ENCODE measurements around the gene GASK1A.

Gene GASK1A

DNA sequence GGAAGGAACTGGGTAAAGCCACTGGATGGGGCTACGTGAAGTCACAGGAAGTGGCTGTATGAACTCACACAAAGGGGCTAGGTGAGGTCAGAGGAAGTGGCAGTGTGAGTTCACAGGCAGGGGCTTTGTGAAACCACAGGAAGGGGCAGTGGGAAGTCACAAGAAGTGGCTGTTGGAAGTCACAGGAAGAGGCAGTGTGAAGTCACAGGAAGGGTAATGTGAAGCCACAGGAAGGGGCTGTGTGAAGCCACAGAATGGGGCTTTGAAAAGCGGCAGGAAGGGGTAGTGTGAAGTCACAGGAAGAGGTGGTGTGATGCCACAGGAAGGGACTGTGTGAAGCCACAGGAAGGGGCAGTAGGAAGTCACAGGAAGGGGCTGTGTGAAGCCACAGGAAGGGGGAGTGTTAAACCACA lies 34.6 kb downstream of the GASK1A start:
- DNase-seq: no peak
- 67% methylated on average over 2 of the region's 2 CpGs for WGBS
- Histone ChIP-seq H3K9ac (ENCODE audit: low read length) (no peak overlapping the region), H3K79me1 (replicated peaks; ENCODE audit: low read length, poor library complexity, severe bottlenecking) (no peaks in the 10 kb centered on the region), H4K8ac (ENCODE audit: low read length) (no peak overlapping the region), H2BK5ac (ENCODE audit: low read depth, low read length, poor library complexity, severe bottlenecking) (no peak overlapping the region), H2AK5ac (ENCODE audit: low read length, severe bottlenecking) (no peak overlapping the region), H3K36me3 (ENCODE audit: control insufficient read depth in 1 of 2, insufficient read depth in 2 of 2, low read depth in 1 of 2, low read length in 2 of 2) (no peaks in the 10 kb centered on the region), H3K4me1 (ENCODE audit: control insufficient read depth, insufficient read depth, low read depth, low read length) (no peaks in the 10 kb centered on the region), H3K27ac (ENCODE audit: low read length, poor library complexity, severe bottlenecking) (no peak overlapping the region), H2AFZ (ENCODE audit: low read depth, low read length) (no peak overlapping the region), H3K27me3 (ENCODE audit: control insufficient read depth in 1 of 2, insufficient read depth in 1 of 2, low read length in 2 of 2) (no peaks in the 10 kb centered on the region), H4K91ac (ENCODE audit: low read length) (no peak overlapping the region), H3K14ac (ENCODE audit: low read length in 2 of 2) (no peak overlapping the region), H3K9me3 (ENCODE audit: control insufficient read depth, low read length) (no peaks in the 10 kb centered on the region), H2BK15ac (ENCODE audit: low read depth, poor library complexity, severe bottlenecking) (no peak overlapping the region), H3K4me2 (ENCODE audit: low read length, poor library complexity, severe bottlenecking) (no peak overlapping the region), H2BK120ac (ENCODE audit: low read depth, low read length) (no peak overlapping the region), H3K4me3 (ENCODE audit: insufficient read depth in 1 of 2, low read depth in 1 of 2, low read length in 2 of 2) (no peak overlapping the region), H3K18ac (ENCODE audit: low read depth in 1 of 2, low read length in 2 of 2) (no peak overlapping the region), H3K4ac (ENCODE audit: low read depth in 1 of 2, low read length in 2 of 2) (no peak overlapping the region), H3K23ac (ENCODE audit: low read length in 2 of 2) (no peak overlapping the region), H2BK12ac (ENCODE audit: low read length in 2 of 2) (no peak overlapping the region)

DNA sequence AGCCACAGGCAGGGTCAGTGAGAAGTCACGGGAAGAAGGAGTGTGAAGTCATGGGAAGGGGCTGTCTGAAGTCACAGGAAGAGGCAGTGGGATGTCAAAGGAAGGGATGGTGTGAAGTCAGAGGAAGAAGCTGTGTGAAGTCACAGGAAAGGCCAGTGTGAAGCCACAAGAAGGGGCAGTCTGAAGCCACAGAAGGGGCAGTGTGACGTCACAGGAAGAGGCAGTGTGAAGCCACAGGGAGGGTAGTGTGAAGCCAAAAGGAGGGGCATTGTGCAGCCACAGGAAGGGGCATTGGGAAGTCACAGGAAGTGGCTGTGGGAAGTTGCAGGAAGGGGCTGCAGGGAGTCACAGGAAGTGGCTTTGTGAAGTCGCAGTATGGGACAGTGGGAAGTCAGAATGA lies 35.1 kb downstream of the GASK1A start:
- no peaks in the 10 kb centered on the region for H3K27me3 ChIP-seq (ENCODE audit: control insufficient read depth in 1 of 2, insufficient read depth in 1 of 2, low read length in 2 of 2)
- H2BK15ac ChIP-seq (ENCODE audit: low read depth, poor library complexity, severe bottlenecking): no peak overlapping the region
- H3K9me3 ChIP-seq (ENCODE audit: control insufficient read depth, low read length): no peaks in the 10 kb centered on the region
- no peak overlapping the region for H2AK5ac ChIP-seq (ENCODE audit: low read length, severe bottlenecking)
- no peak overlapping the region for H2BK5ac ChIP-seq (ENCODE audit: low read depth, low read length, poor library complexity, severe bottlenecking)
- no peak overlapping the region for H2BK120ac ChIP-seq (ENCODE audit: low read depth, low read length)
- H3K4me3 ChIP-seq (ENCODE audit: insufficient read depth in 1 of 2, low read depth in 1 of 2, low read length in 2 of 2): no peak overlapping the region
- no peak for DNase-seq
- no peak overlapping the region for H3K23ac ChIP-seq (ENCODE audit: low read length in 2 of 2)
- H3K79me1 ChIP-seq (replicated peaks; ENCODE audit: low read length, poor library complexity, severe bottlenecking): no peaks in the 10 kb centered on the region
- H2AFZ ChIP-seq (ENCODE audit: low read depth, low read length): no peak overlapping the region
- H3K9ac ChIP-seq (ENCODE audit: low read length): no peak overlapping the region
- H3K4ac ChIP-seq (ENCODE audit: low read depth in 1 of 2, low read length in 2 of 2): no peak overlapping the region
- H3K36me3 ChIP-seq (ENCODE audit: control insufficient read depth in 1 of 2, insufficient read depth in 2 of 2, low read depth in 1 of 2, low read length in 2 of 2): no peaks in the 10 kb centered on the region
- no peak overlapping the region for H2BK12ac ChIP-seq (ENCODE audit: low read length in 2 of 2)
- WGBS: 73% methylated on average over 3 of the region's 3 CpGs
- no peak overlapping the region for H3K27ac ChIP-seq (ENCODE audit: low read length, poor library complexity, severe bottlenecking)
- no peak overlapping the region for H3K18ac ChIP-seq (ENCODE audit: low read depth in 1 of 2, low read length in 2 of 2)
- no peaks in the 10 kb centered on the region for H3K4me1 ChIP-seq (ENCODE audit: control insufficient read depth, insufficient read depth, low read depth, low read length)
- H4K8ac ChIP-seq (ENCODE audit: low read length): no peak overlapping the region
- no peak overlapping the region for H3K4me2 ChIP-seq (ENCODE audit: low read length, poor library complexity, severe bottlenecking)
- H4K91ac ChIP-seq (ENCODE audit: low read length): no peak overlapping the region
- no peak overlapping the region for H3K14ac ChIP-seq (ENCODE audit: low read length in 2 of 2)

DNA sequence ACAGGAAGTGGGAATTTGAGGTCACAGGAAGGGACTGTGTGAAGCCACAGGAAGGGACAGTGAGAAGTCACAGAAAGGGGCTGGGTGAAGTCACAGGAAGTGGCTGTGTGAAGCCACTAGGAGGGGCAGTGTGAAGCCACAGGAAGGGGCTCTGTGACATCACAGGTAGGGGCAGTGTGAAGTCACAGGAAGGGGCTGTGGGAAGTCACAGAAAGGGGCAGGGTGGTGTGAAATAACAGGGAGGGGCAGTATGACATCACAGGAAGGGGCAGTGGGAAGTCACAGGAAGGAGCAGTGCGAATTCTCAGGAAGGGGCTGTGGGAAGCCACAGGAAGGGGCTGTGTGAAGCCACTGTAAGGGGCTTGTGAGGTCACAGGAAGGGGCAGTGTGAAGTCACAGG lies 35.8 kb downstream of the GASK1A start:
- Histone ChIP-seq H3K9ac (ENCODE audit: low read length) (no peak overlapping the region), H3K79me1 (replicated peaks; ENCODE audit: low read length, poor library complexity, severe bottlenecking) (no peaks in the 10 kb centered on the region), H2BK15ac (ENCODE audit: low read depth, poor library complexity, severe bottlenecking) (no peak overlapping the region), H3K4me2 (ENCODE audit: low read length, poor library complexity, severe bottlenecking) (no peak overlapping the region), H3K4me1 (ENCODE audit: control insufficient read depth, insufficient read depth, low read depth, low read length) (no peaks in the 10 kb centered on the region), H3K27me3 (ENCODE audit: control insufficient read depth in 1 of 2, insufficient read depth in 1 of 2, low read length in 2 of 2) (no peaks in the 10 kb centered on the region), H2BK5ac (ENCODE audit: low read depth, low read length, poor library complexity, severe bottlenecking) (no peak overlapping the region), H4K91ac (ENCODE audit: low read length) (no peak overlapping the region), H3K9me3 (ENCODE audit: control insufficient read depth, low read length) (no peaks in the 10 kb centered on the region), H2AFZ (ENCODE audit: low read depth, low read length) (no peak overlapping the region), H3K4me3 (ENCODE audit: insufficient read depth in 1 of 2, low read depth in 1 of 2, low read length in 2 of 2) (no peak overlapping the region), H3K36me3 (ENCODE audit: control insufficient read depth in 1 of 2, insufficient read depth in 2 of 2, low read depth in 1 of 2, low read length in 2 of 2) (no peaks in the 10 kb centered on the region), H3K27ac (ENCODE audit: low read length, poor library complexity, severe bottlenecking) (no peak overlapping the region), H2BK120ac (ENCODE audit: low read depth, low read length) (no peak overlapping the region), H4K8ac (ENCODE audit: low read length) (no peak overlapping the region), H2BK12ac (ENCODE audit: low read length in 2 of 2) (no peak overlapping the region), H3K4ac (ENCODE audit: low read depth in 1 of 2, low read length in 2 of 2) (no peak overlapping the region), H2AK5ac (ENCODE audit: low read length, severe bottlenecking) (no peak overlapping the region), H3K23ac (ENCODE audit: low read length in 2 of 2) (no peak overlapping the region), H3K14ac (ENCODE audit: low read length in 2 of 2) (no peak overlapping the region), H3K18ac (ENCODE audit: low read depth in 1 of 2, low read length in 2 of 2) (no peak overlapping the region)
- 89% methylated on average over 1 of the region's 1 CpG for WGBS
- DNase-seq: no peak

DNA sequence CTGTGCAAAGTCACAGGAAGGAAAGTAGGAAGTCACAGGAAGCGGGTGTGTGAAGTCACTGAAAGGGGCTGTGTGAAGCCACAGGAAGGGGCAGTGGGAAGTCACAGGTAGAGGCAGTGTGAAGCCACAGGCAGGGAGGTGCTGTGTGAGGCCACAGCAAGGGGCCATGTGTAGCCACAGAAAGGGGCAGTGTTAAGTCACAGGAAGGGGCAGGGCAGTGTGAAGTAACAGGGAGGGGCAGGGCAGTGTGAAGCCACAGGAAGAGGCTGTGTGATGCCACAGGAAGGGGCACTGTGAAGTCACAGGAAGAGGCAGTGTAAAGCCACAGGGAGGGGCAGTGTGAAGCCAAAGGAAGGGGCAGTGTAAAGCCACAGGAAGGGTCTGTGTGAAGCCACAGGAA lies 36.5 kb downstream of the GASK1A start:
- Histone ChIP-seq H4K8ac (ENCODE audit: low read length) (no peak overlapping the region), H3K79me1 (replicated peaks; ENCODE audit: low read length, poor library complexity, severe bottlenecking) (no peaks in the 10 kb centered on the region), H4K91ac (ENCODE audit: low read length) (no peak overlapping the region), H3K36me3 (ENCODE audit: control insufficient read depth in 1 of 2, insufficient read depth in 2 of 2, low read depth in 1 of 2, low read length in 2 of 2) (no peaks in the 10 kb centered on the region), H3K27me3 (ENCODE audit: control insufficient read depth in 1 of 2, insufficient read depth in 1 of 2, low read length in 2 of 2) (no peaks in the 10 kb centered on the region), H2BK120ac (ENCODE audit: low read depth, low read length) (no peak overlapping the region), H2BK15ac (ENCODE audit: low read depth, poor library complexity, severe bottlenecking) (no peak overlapping the region), H3K9me3 (ENCODE audit: control insufficient read depth, low read length) (no peaks in the 10 kb centered on the region), H3K9ac (ENCODE audit: low read length) (no peak overlapping the region), H3K4me1 (ENCODE audit: control insufficient read depth, insufficient read depth, low read depth, low read length) (no peaks in the 10 kb centered on the region), H3K4ac (ENCODE audit: low read depth in 1 of 2, low read length in 2 of 2) (no peak overlapping the region), H3K27ac (ENCODE audit: low read length, poor library complexity, severe bottlenecking) (no peak overlapping the region), H3K4me3 (ENCODE audit: insufficient read depth in 1 of 2, low read depth in 1 of 2, low read length in 2 of 2) (no peak overlapping the region), H2BK12ac (ENCODE audit: low read length in 2 of 2) (no peak overlapping the region), H3K4me2 (ENCODE audit: low read length, poor library complexity, severe bottlenecking) (no peak overlapping the region), H3K18ac (ENCODE audit: low read depth in 1 of 2, low read length in 2 of 2) (no peak overlapping the region), H3K23ac (ENCODE audit: low read length in 2 of 2) (no peak overlapping the region), H2BK5ac (ENCODE audit: low read depth, low read length, poor library complexity, severe bottlenecking) (no peak overlapping the region), H2AK5ac (ENCODE audit: low read length, severe bottlenecking) (no peak overlapping the region), H3K14ac (ENCODE audit: low read length in 2 of 2) (no peak overlapping the region), H2AFZ (ENCODE audit: low read depth, low read length) (no peak overlapping the region)
- 86% methylated on average over 1 of the region's 1 CpG for WGBS
- no peak for DNase-seq
